H1 (cell line): ENCODE data around the gene SLC6A6.

ENCODE experiments used
- CREB1 ChIP-seq: IDR thresholded peaks from 2 replicates; pipeline ENCODE4 v1.6.1; 2012; ENCODE audit warnings: inconsistent platforms
- CTCF ChIP-seq, 3 experiments: IDR thresholded peaks; 1 replicate in 2 of 3; 2 replicates in 1 of 3; pipeline versions ENCODE4 v1.5.1 to v1.6.1; 2011; ENCODE audit warnings: low read length in 3 of 3, mild to moderate bottlenecking in 3 of 3, inconsistent platforms in 2 of 3, low read depth in 1 of 3, moderate library complexity in 1 of 3; ENCODE audit not compliant: insufficient read depth in 1 of 3; ENCODE audit errors: control extremely low read depth in 1 of 3
- POLR2A ChIP-seq, 2 experiments: IDR thresholded peaks; 1 replicate in 1 of 2; 2 replicates in 1 of 2; pipeline ENCODE4 v1.6.1; 2011; ENCODE audit warnings: low read depth in 2 of 2, low read length in 2 of 2, mild to moderate bottlenecking in 2 of 2; ENCODE audit errors: control extremely low read depth in 1 of 2
- SP1 ChIP-seq: IDR thresholded peaks from 2 replicates; pipeline ENCODE4 v1.6.1; 2011; ENCODE audit warnings: low read depth, low read length
- SUZ12 ChIP-seq: fragments of 200-600 bp; sonication (generic); IDR thresholded peaks from 2 replicates; pipeline ENCODE4 v1.6.1; 2012; ENCODE audit warnings: mild to moderate bottlenecking, inconsistent platforms, low read length, moderate library complexity, mixed read lengths
- TCF12 ChIP-seq: IDR thresholded peaks from 2 replicates; pipeline ENCODE4 v1.6.1; 2011; ENCODE audit warnings: low read depth, mild to moderate bottlenecking, low read length
- ZNF274 ChIP-seq: IDR thresholded peaks from 2 replicates; pipeline ENCODE4 v1.7.0; 2012; ENCODE audit warnings: low read length, borderline replicate concordance; ENCODE audit errors: extremely low read depth

GRCh38 chr3:14436954-14437281 is 34.5 kb downstream of the SLC6A6 start:
- TF ChIP-seq CTCF (IDR thresholded peaks at IDR 0.05; ENCODE audit: control extremely low read depth in 1 of 3, insufficient read depth in 1 of 3, low read depth in 1 of 3, low read length in 3 of 3), result no peak
- no peak for TF ChIP-seq SP1
- TF ChIP-seq POLR2A (IDR thresholded peaks at IDR 0.05; ENCODE audit: control extremely low read depth in 1 of 2, low read depth in 2 of 2, low read length in 2 of 2), result no peak
- no peak for TF ChIP-seq CREB1
- no peak for TF ChIP-seq SUZ12
- no peak for TF ChIP-seq ZNF274
- no peak for TF ChIP-seq TCF12
